Heart left ventricle (tissue), 13 donors: Measurements from ENCODE around the gene TMEM150A.

ENCODE experiments used
- CTCF ChIP-seq, 12 donors: fragments of 200-600 bp; sonication (generic) in 4 of 12; IDR thresholded peaks; one replicate each; pipeline versions ENCODE4 v1.5.0 to v1.8.0; 2018 to 2022; ENCODE audit warnings: antibody characterized with exemption in 12 of 12, mild to moderate bottlenecking in 5 of 12
- POLR2A ChIP-seq, 2 donors: fragments of 450-650 bp; IDR thresholded peaks; one replicate each; pipeline ENCODE4 v1.6.1; 2017; ENCODE audit warnings: antibody characterized with exemption in 2 of 2, mild to moderate bottlenecking in 2 of 2, moderate library complexity in 2 of 2
- donor health status: ischemic (EF 13 %, LVEDD 7.1; RV severe dilation, severe dysfunction).
- donor health status: DM: no; HTN: yes; CAD: no.
- donor health status: DM: no; HTN: no; CAD: no.
- donor health status: ischemic (EF 25% LVEDD 6.9; RV normal size, moderate dysfunction).
- donor health status: ischemic (EF 25% LVEDD 5.7; RV mildly dilated, moderate dysfunction).
- donor health status: ischemic (EF 35%, LVEDD 5.7; RV mildly dilated, moderate dysfunction).
- donor health status: nonischemic (EF 11% LVEDD 7.7; RV severe dilation, severe dysfunction).
- donor health status: DM: yes; HTN: yes; CAD: no.
- donor health status: PGD.
- donor health status: ischemic (EF 29% LVEDD 5.4; RV normal size, mild dysfunction).
- donor health status: nonischemic (EF 23%, LVEDD 6.1; RV moderate dilation, normal function).

- TF ChIP-seq CTCF (IDR thresholded peaks at IDR 0.05) = no peak
- TF ChIP-seq POLR2A (IDR thresholded peaks at IDR 0.05) = no peak
These were observed 38.3 kb downstream of the TMEM150A start for GRCh38 chr2:85564144-85564563.
